CD4-positive, alpha-beta T cell treated with Interleukin-6 at 100 ng/mL for 8 hours (primary cell): ENCODE data around the gene GNRH2.
"Not testable (repeated sequence)": the region's sequence is repeated elsewhere in the genome, so short reads cannot be mapped to it uniquely, and the experiment has no call there.

ENCODE experiments used
- DNase-seq: peaks from one replicate; pipeline ENCODE4 v3.0.0-alpha.2; 2020; ENCODE audit warnings: mixed read lengths, low spot score

Gene GNRH2

GRCh38 chr20:3073251-3073643 lies 29.8 kb downstream of the GNRH2 start:
- DNase-seq, result not testable (repeated sequence)

GRCh38 chr20:3074812-3075211 lies 31.4 kb downstream of the GNRH2 start:
- DNase-seq, result no peak

- DNase-seq, result not testable (repeated sequence)
Observed at GRCh38 chr20:3075315-3075714, 31.9 kb downstream of the GNRH2 start.

DNA sequence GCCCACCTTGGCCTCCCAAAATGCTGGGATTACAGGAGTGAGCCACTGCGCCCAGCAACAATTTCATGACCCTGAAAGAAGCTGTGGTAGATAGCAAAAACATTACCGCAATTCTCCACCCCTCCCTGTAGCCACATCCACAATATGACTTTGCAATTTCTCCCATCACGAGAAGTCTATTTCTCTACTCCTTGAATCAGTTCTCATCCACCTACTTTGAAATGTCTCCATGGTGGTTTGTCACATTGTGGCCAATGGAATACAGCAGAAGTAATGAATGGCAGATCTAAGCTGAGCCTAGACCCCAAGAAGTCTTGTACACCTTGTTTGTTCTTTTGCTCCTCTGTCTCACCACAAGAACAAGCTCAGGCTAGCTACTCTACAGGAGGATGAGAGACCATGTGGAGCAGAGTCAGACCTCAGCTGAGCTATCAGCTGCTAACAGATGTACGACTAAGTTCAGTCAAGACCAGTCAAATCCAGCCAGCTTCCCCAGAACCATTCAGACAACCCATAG lies 34.3 kb downstream of the GNRH2 start:
- no peak for DNase-seq

- no peak for DNase-seq
Observed at GRCh38 chr20:3080939-3081388, 37.5 kb downstream of the GNRH2 start.

DNA sequence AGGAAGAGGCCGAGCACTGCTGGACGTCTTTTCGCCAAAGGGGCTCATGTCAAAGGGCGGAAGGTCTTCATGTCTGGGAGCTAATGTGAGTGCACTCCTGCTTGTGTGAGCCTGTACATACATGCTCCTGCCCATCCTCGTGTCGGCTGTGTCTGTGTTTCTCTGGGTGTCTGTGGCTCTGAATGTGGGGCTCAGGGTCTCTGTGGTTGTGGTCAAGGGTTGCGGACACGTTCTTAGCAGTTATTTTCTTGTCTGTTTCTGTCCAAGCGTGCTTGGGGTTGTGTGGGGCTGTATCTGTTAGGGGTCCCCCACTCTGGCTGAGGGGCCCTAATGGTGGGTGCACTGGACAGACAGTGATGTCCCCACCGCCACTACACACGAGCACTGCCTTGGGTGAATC lies 38.2 kb downstream of the GNRH2 start:
- no peak for DNase-seq

DNA sequence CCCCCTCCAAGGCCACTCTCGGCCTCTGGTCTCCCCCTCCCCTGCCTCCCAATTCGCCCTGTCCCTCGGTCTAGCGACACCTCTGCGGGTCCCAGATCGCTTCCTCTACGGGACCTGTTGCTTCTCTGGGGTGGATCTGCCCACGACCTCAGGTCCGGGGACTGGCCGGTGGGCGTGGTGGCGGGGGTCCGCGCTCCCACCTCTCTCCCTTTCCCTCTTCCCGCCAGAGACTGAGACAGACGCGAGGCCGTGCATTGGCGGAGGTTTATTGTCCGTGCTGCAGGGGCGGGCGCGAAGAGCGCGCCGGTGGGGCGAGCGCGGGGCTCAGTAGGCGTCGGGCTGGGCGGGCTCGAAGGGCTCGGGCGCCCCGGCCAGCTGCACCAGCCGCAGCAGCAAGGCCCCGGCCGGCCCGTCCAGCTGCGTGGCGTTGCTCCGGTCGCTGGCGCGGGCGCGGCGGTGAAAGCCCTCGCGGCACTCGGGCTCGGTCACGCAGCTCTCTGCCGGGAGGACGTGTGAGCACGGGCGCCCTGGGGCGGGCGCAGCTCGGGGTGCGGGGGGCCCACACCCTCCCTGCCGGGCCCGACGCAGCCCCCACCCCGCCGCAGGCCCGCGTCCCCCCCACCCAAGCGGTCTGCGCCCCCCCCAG lies 39.0 kb downstream of the GNRH2 start:
- no peak for DNase-seq

GRCh38 chr20:3082955-3083952 lies 39.8 kb downstream of the GNRH2 start:
- no peak for DNase-seq

DNA sequence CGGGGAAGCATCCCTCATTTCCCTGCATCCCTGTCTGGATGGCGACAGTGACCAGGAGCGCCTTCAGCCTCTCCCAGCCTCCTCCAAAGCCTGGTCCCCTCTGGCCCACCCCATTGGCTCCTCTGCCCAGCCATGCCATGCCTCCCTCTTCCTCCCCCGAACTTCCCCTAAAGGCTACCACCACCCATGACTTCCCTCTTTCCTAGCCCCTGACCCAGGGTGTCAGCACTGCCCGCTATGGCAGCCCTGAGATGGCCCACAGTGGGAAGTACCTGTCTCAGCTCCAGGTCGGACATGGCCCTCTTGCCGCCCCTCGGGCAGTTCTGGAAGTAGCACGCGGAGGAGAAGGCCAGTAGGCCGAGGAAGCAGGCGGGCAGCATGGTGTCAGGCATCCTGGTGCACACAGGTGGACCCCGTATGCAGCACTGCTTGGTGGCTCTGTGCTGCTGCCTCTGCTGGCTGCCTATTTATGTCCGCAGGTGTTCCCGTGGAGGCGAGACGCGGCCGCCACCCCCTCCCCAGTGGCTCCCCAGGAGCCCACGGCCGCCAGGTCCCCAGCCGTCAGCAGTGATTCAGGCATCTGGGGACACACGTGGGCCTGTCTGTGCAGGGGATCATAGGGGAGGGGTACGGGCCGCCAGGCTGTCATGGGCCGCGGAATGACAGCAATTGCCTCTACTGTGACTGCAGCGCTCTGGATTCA lies 41.0 kb downstream of the GNRH2 start, which contains the start of gene AVP:
Gene AVP (minus strand): TSS at position 442 of the 703 bp plus-strand sequence. CDS start 50 bp downstream, at position 392.
- no peak for DNase-seq

- DNase-seq, result no peak
Observed at GRCh38 chr20:3084986-3085360, 41.6 kb downstream of the GNRH2 start.

DNA sequence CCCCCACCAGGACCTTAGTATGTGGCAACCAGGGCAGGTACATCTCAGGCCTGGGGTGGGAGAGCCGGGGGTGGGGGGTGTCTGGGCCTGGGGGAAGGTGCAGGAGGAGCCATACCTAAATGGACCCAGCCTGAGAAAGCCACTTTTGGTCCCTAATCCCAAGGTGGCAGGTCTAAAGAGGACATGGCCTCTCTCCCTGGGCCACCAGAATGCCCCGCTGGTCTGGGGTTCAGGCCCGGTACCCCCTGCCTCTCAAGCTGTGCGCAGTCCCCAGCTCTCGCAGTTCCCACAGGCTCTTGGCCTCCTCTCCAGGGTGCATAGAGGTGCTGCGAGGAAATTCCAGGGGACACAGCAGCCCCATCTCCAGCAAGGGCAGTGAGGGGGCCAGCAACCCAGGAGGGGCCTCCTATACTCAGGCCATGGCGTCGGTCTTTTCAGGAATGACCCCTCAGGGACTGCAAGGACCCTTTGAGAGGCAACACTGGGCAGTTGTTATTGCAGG lies 42.2 kb downstream of the GNRH2 start:
- DNase-seq, result no peak

- no peak for DNase-seq
Observed at GRCh38 chr20:3088031-3088430, 44.6 kb downstream of the GNRH2 start.

DNA sequence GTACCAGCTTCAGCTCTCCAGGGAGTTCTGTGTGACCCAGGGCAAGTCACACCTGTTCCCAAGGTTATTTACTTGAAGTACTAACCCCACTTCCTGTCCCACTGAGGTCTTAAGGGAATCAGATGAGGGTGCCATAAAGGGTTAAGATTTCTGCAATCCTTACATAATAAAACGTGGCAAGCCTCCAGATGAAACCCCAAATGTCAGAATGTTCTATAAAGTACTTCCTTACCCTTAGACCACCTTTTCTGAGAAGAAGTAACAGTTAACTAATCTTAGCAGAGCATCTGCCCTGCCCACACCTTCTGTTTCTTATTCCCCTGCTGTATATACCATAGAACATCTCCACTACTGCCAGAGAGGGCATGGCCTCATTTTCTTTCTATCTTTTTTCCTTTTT lies 47.1 kb downstream of the GNRH2 start:
- no peak for DNase-seq

- DNase-seq, result peak; percentile 33
Observed at GRCh38 chr20:3092611-3093379, 49.4 kb downstream of the GNRH2 start.

DNA sequence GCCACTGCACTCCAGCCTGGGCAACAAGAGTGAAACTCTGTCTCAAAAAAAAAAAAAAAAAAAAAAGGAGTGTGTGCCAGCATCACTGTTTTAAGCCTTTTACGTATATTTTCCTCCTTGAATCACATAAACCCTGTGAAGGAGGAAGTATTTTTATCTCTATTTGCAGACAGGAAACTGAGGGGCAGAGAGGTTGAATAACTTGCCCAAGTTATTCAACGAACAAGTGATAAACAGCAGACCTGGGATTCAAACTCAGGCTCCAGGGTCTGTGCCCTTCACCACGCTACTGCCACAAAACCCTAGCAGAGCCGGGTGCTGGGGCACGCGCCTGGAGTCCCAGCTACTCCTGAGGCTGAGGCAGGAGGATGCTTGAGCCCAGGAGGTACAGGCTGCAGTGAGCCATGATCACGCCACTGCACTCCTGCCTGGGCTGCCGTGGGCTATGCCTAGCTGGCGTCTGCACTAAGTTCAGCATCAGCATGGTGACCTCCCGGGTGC lies 50.5 kb downstream of the GNRH2 start:
- DNase-seq, result peak; percentile 29

DNA sequence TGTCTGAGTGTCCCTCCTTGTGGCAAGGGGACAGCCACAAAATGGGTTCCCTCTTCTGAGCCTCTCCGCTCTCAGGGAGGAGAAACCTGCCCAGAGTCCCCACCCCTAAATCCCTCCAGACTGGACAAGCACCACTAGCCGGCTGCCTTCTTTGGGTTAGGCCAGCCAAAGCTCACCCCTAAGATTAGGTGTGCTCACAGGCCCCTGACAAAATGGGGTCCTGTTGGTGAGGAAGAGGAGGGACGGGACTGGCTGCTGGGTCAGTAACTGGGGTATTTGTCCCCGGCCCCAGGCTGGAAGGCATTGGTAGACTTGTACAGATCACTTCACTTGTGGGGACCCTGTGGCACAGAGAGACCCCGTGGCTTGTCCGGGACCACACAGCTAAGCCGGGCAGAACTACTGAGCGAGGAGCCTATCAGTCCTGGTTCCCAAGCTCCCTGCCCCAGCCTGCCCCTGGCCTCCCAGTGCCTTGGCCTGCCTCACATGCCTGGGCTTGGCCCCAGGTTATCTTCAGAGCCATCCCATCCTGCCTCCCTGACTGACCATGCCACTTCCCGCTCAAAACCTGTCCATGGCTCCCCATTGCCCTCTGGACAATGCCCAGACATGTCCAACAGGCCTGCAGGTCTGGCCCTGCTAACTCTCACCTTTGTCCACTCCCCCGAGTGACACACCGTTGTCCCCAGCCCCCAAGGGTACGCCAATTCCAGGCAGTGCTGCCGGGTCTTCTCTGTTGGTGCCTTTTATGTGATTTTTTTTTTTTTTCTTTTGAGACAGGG lies 51.6 kb downstream of the GNRH2 start:
- DNase-seq, result no peak
